B cell (primary cell): Measurements from ENCODE around the gene HEBP2. TPM values are rescaled to one million over a fixed set of nuclear protein-coding genes. Genes with fewer than 3 reads are reported as not detected.

Experiments
- ATAC-seq: fragments of 200-7000 bp; cut with Tn5 transposase; one replicate; pipeline ENCODE4 v1.10.0; 2021; ENCODE audit warnings: low read depth, mild to moderate bottlenecking, moderate number of reproducible peaks, moderate library complexity
- CTCF ChIA-PET: fragments of 350-600 bp; sonication (Branson Sonifier 250); formaldehyde crosslinking; loops from one replicate; lab custom pipeline; 2021; ENCODE audit warnings: antibody characterized with exemption, inconsistent platforms; lab: Charles Lee
- POLR2A ChIA-PET: fragments of 350-600 bp; sonication (Branson Sonifier 250); formaldehyde crosslinking; loops from one replicate; lab custom pipeline; 2021; ENCODE audit warnings: antibody characterized with exemption; lab: Charles Lee
- DNase-seq: peaks from one replicate; pipeline ENCODE4 v3.0.0; 2013
- H2AFZ ChIP-seq: 2 replicates; pipeline ENCODE4 v1.6.1; 2012; ENCODE audit warnings: mild to moderate bottlenecking, low read depth, low read length; ENCODE audit not compliant: insufficient read depth, poor library complexity, severe bottlenecking
- H3K27ac ChIP-seq, 2 donors: 1 replicate in 1 of 2; 2 replicates in 1 of 2; pipeline ENCODE4 v1.5.1; 2012 to 2013; ENCODE audit warnings: low read length in 2 of 2, mild to moderate bottlenecking in 2 of 2, moderate library complexity in 1 of 2
- H3K27me3 ChIP-seq, 4 experiments: fragments of 200-600 bp in 1 of 4; sonication (generic) in 1 of 4; replicated peaks in 1 of 4; 1 replicate in 2 of 4; 2 replicates in 2 of 4; pipeline versions ENCODE4 v1.6.1 to v1.7.0; 2013 to 2016; ENCODE audit warnings: low read length in 3 of 4, mild to moderate bottlenecking in 2 of 4, mixed read lengths in 1 of 4, moderate library complexity in 1 of 4; ENCODE audit not compliant: insufficient read depth in 4 of 4, control insufficient read depth in 3 of 4; ENCODE audit errors: control extremely low read depth in 1 of 4
- H3K36me3 ChIP-seq, 2 experiments: replicated peaks in 1 of 2; 1 replicate in 1 of 2; 2 replicates in 1 of 2; pipeline versions ENCODE4 v1.6.1 to v1.7.1; 2013; ENCODE audit warnings: low read length in 1 of 2; ENCODE audit not compliant: insufficient read depth in 2 of 2, control insufficient read depth in 1 of 2; ENCODE audit errors: control extremely low read depth in 1 of 2, extremely low read depth in 1 of 2
- H3K4me1 ChIP-seq, 2 donors: fragments of 200-600 bp in 1 of 2; sonication (generic) in 1 of 2; 1 replicate in 1 of 2; 2 replicates in 1 of 2; pipeline versions ENCODE4 v1.5.1 to v1.6.1; 2013 to 2017; ENCODE audit warnings: low read length in 2 of 2; ENCODE audit not compliant: control insufficient read depth in 2 of 2, insufficient read depth in 2 of 2
- H3K4me2 ChIP-seq: replicated peaks from 2 replicates; pipeline ENCODE3; 2012; ENCODE audit warnings: mild to moderate bottlenecking, low read depth, low read length; ENCODE audit not compliant: poor library complexity, severe bottlenecking
- H3K4me3 ChIP-seq, 5 experiments: fragments of 200-600 bp in 1 of 5; sonication (generic) in 1 of 5; 1 replicate in 3 of 5; 2 replicates in 2 of 5; pipeline versions ENCODE4 v1.5.1 to v1.7.0; 2011 to 2016; ENCODE audit warnings: low read length in 4 of 5, mild to moderate bottlenecking in 4 of 5, low read depth in 2 of 5, control low read depth in 1 of 5, moderate library complexity in 1 of 5; ENCODE audit not compliant: insufficient read depth in 1 of 5; ENCODE audit errors: control extremely low read depth in 1 of 5, extremely low read depth in 1 of 5
- H3K79me2 ChIP-seq: fragments of 200-600 bp; sonication (generic); one replicate; pipeline ENCODE4 v1.6.0; 2016; ENCODE audit warnings: low read length; ENCODE audit not compliant: control insufficient read depth, insufficient read depth
- H3K9ac ChIP-seq: fragments of 200-600 bp; sonication (generic); 2 replicates; pipeline ENCODE4 v1.6.1; 2017; ENCODE audit warnings: mild to moderate bottlenecking, low read length, moderate library complexity
- H3K9me3 ChIP-seq, 3 donors: one replicate each; pipeline versions ENCODE4 v1.6.1 to v1.7.1; 2013; ENCODE audit warnings: low read length in 2 of 3; ENCODE audit not compliant: control insufficient read depth in 2 of 3, insufficient read depth in 1 of 3; ENCODE audit errors: control extremely low read depth in 1 of 3
- H4K20me1 ChIP-seq: 2 replicates; pipeline ENCODE4 v1.6.0; 2012; ENCODE audit warnings: mild to moderate bottlenecking, low read length; ENCODE audit not compliant: insufficient read depth, control insufficient read depth, poor library complexity, severe bottlenecking
- H3K27ac Mint-ChIP-seq: one replicate; pipeline ENCODE4 v1.8.0; 2021; ENCODE audit warnings: mixed read lengths
- H3K27me3 Mint-ChIP-seq: one replicate; pipeline ENCODE4 v1.8.0; 2021; ENCODE audit warnings: mixed read lengths
- H3K4me1 Mint-ChIP-seq: one replicate; pipeline ENCODE4 v1.8.0; 2021; ENCODE audit warnings: mixed read lengths
- H3K4me3 Mint-ChIP-seq: one replicate; pipeline ENCODE4 v1.8.0; 2021; ENCODE audit warnings: mixed read lengths
- H3K9me3 Mint-ChIP-seq: one replicate; pipeline ENCODE4 v1.8.0; 2022; ENCODE audit warnings: mixed read lengths; ENCODE audit not compliant: insufficient read depth
- CTCF ChIP-seq: fragments of 200-600 bp; IDR thresholded peaks from one replicate; pipeline ENCODE4 v1.8.0; 2022; ENCODE audit warnings: antibody characterized with exemption, mild to moderate bottlenecking
- EZH2 ChIP-seq: IDR thresholded peaks from 2 replicates; pipeline ENCODE4 v1.6.1; 2012; ENCODE audit warnings: borderline replicate concordance, low read depth, mild to moderate bottlenecking, moderate library complexity, low read length; ENCODE audit not compliant: insufficient read depth, poor library complexity, severe bottlenecking
- WGBS: methylation state at CpG from one replicate; pipeline ENCODE4 v1.1.5; 2013; ENCODE audit warnings: missing lambda C conversion rate; ENCODE audit not compliant: insufficient coverage; 5-methylcytosine and 5-hydroxymethylcytosine counted together
- intact Hi-C: fragments of 100-400 bp; cut with micrococcal nuclease; formaldehyde crosslinking; loops from one replicate; pipeline ENCODE4 v1.10.0; 2022
- polyA plus RNA-seq: library from polyadenylated mRNA; depleted of rRNA; stranded (reverse); fragments of >200 nt; gene quantifications from 2 replicates; pipeline ENCODE4 v1.2.3, GENCODE V29; 2012
- total RNA-seq, 2 donors: library from RNA; stranded (reverse); fragments of 120-200 nt in 1 of 2; gene quantifications; 1 replicate in 1 of 2; 2 replicates in 1 of 2; pipeline versions ENCODE4 v1.2.3 to v1.2.4, GENCODE V29; 2013 to 2022

The HEBP2 gene
- total and polyA plus RNA-seq, 2 donors (not counting 1 experiment from before 2014, with no cell fraction given), result 12.4 to 35.1 TPM

- intact Hi-C loops, result no loop called here
- no peaks in the 10 kb centered on the region for H4K20me1 ChIP-seq
- no peak overlapping the region for H3K9ac ChIP-seq
- H3K9me3 ChIP-seq, result no peaks in the 10 kb centered on the region
- no peak overlapping the region for H3K4me2 ChIP-seq
- ChIA-PET CTCF (interaction anchor here (0.6 to 1.2 kb wide), 3 partner anchors 9 to 948 kb away, joined by 3 to 5 read pairs (median 3); partner anchors contain the start of gene HEBP2), POLR2A (no interaction called here)
- no peaks in the 10 kb centered on the region for H3K4me1 Mint-ChIP-seq
- 96% methylated on average over 4 of the region's 4 CpGs for WGBS
- no peak overlapping the region for H3K4me3 Mint-ChIP-seq
- no peak overlapping the region for H2AFZ ChIP-seq
- no peaks in the 10 kb centered on the region for H3K4me1 ChIP-seq
- H3K9me3 Mint-ChIP-seq, result no peaks in the 10 kb centered on the region
- H3K4me3 ChIP-seq, result no peak overlapping the region
- H3K79me2 ChIP-seq, result no peaks in the 10 kb centered on the region
- DNase-seq (no peak), ATAC-seq (no peak)
- H3K36me3 ChIP-seq, result peaks cover 7 to 41% of the 10 kb centered on the region in 2 experiments
- TF ChIP-seq EZH2 (no peak), CTCF (no peak)
- H3K27me3 ChIP-seq, result no peaks in the 10 kb centered on the region
- no peak overlapping the region for H3K27ac Mint-ChIP-seq
- H3K27me3 Mint-ChIP-seq, result no peaks in the 10 kb centered on the region
- H3K27ac ChIP-seq, result no peak overlapping the region
Observed at GRCh38 chr6:138416206-138416605, 12.2 kb downstream of the HEBP2 start.

- no peak overlapping the region for H3K27ac ChIP-seq
- H3K4me1 ChIP-seq, result no peaks in the 10 kb centered on the region
- H3K9me3 ChIP-seq, result no peaks in the 10 kb centered on the region
- WGBS, result 81% methylated on average over 3 of the region's 3 CpGs
- no peak overlapping the region for H3K4me2 ChIP-seq
- no peak for ATAC-seq
- TF ChIP-seq CTCF, result no peak
- no peak for DNase-seq
- Mint-ChIP-seq H3K27ac (no peak overlapping the region), H3K9me3 (no peaks in the 10 kb centered on the region), H3K27me3 (no peaks in the 10 kb centered on the region), H3K4me1 (no peaks in the 10 kb centered on the region), H3K4me3 (no peak overlapping the region)
- H3K4me3 ChIP-seq, result no peak overlapping the region
- peaks cover 7 to 30% of the 10 kb centered on the region in 2 experiments for H3K36me3 ChIP-seq
- H4K20me1 ChIP-seq, result no peaks in the 10 kb centered on the region
- intact Hi-C loops, result no loop called here
- POLR2A ChIA-PET, result no interaction called here
- H3K9ac ChIP-seq, result no peak overlapping the region
- no peaks in the 10 kb centered on the region for H3K79me2 ChIP-seq
- H2AFZ ChIP-seq, result no peak overlapping the region
- H3K27me3 ChIP-seq, result no peaks in the 10 kb centered on the region
- CTCF ChIA-PET, result interaction anchor here (1.2 kb wide), 1 partner anchor 8 kb away, joined by 3 read pairs; no protein-coding TSS in a partner anchor
Observed at GRCh38 chr6:138417493-138418117, 13.6 kb downstream of the HEBP2 start.
